NCI-H345 treated with DMSO at 0.1 percent for 48 hours (cell line): ENCODE data around the gene PMVK.
A peak's percentile ranks its signal among the peaks of the same experiment; 100 is the strongest.
"Not testable (repeated sequence)": the region's sequence is repeated elsewhere in the genome, so short reads cannot be mapped to it uniquely, and the experiment has no call there.

Source experiments
- DNase-seq: peaks from one replicate; lab custom pipeline; 2025; ENCODE audit not compliant: unreplicated experiment; lab: John Stamatoyannopoulos, UW

The PMVK gene

DNA sequence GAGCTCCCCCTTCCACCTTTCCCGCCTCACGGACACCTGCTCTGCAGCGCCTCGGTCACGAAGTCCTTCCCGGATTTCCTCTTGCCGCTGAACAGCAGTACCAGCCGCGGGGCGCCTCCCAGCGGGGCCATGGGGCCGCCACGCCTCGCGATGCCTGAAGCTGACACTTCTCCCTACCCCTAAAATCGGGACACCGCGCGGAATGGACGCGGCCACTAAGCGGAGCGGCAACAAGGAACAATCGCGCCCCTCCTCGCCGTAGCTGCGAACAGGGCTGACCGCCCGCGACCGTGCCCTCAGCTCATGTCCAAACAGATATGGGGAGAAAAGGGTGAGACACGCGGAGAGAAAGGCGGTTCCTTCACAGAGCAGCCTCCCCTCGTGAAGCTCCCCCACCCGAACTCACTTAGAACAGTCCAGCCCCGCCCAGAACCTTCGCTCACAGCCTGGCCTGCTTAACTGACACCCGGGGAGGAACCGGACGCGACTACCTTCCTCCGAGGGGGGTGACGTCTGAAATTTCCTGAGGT lies at the start of gene PMVK:
PMVK (minus strand) TSS at position 165 of the 530 bp plus-strand sequence; CDS start at position 131, 34 bp downstream.
- peak; percentile 99 for DNase-seq

DNA sequence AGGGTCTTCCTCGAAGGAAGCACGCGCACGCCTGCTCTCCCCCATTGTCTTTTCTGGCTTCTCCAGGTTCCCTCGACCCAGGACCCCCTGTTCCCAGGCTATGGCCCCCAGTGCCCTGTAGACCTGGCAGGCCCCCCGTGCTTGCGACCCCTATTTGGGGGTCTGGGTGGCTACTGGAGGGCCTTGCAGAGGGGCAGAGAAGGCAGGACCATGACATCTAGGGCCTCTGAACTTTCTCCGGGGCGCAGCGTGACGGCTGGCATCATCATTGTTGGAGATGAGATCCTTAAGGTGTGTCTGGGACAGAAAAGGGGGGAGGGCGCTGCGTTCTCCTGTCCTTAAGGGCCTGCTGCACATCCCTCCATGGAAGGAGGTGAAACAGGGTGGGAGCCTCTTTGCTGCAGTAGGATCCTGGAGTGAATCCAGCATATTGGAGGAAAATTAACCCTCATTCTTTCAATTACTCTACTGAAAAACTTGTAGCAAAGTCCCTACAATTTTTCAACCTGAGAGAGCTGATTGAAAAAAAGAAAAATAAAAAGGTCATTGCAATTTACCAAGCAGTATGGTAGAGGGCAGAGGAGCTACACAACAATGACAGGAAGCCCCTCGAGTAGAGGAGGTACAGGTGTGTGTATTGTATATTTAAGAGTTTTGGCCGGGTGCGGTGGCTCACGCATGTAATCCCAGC lies 47.4 kb upstream of the PMVK start:
- no peak for DNase-seq

DNA sequence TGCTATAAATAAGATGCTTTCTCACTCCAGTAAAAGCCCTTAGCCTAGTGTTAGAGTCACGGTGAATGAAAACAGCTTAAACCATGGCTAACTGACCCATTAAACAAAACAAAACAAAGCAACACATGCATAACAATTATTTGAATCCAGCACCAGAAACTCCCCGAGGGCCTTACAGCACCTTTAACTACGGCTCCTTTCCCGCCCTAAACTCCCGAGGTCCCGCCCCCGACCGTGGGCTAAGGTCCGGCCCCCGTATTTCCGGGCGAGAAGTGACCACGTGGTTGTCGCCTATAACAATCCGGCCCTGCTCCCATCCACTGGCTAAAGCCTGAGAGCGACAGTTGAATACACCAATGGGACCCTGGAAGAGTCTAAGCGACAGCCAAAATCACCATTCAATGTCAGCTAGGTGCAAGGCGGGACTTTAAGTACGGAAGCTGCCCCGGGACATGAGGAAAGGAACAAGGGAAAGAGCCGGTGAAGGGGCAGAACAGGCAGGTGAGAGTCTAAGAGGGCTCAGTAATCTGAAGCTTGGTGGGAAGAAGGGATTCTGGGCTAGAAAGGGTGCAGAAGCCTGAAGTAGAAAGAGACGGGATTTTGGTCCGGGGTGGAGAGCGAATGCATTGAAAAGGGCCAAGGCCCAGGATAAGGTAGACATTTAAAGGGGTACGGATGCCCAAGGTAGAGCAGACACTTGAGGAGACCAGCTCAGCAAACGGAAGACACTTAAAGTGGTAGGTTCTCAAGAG lies 46.6 kb upstream of the PMVK start, which contains the start of gene FLAD1:
FLAD1 (plus strand) TSS at position 448 of the 752 bp plus-strand sequence. CDS start 351 bp downstream, outside the sequence.
- peak; percentile 100 for DNase-seq

DNA sequence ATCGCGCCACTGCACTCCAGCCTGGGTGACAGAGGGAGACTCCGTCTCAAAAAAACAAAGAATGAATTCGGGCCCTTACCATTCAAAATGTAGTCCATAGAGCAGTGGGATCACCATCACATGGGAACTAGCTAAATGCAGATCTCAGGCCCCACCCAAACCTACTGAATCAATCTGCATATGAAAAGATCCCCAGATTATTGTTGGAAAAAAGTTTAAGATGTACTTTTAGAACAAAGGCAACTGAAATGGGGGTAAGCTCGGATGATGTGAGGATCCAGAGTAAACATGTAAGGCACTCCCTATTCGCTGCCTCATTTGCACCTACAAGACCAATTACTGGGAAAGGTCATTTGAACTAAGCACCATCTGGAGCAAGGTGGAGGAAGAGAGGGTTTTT lies 45.8 kb upstream of the PMVK start:
- DNase-seq, result no peak

DNA sequence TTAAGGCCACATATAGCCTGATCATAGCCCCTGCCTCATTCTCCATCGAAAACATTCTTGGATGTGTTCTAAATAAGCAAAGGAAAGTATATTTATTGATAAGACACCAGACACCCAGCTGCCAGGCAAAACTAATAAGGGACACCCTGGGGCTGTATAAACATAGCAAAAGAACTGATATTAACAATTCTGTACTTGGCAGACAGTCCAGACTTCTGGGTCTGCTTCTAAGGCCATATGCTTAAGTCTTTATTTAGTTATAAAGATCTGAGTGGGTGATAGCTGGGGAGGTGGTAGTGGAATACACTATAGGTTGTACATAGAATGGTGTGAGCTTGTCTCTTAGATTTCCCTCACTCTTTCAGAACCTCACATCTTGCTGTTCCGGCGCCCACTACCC lies 41.8 kb upstream of the PMVK start:
- DNase-seq, result no peak

DNA sequence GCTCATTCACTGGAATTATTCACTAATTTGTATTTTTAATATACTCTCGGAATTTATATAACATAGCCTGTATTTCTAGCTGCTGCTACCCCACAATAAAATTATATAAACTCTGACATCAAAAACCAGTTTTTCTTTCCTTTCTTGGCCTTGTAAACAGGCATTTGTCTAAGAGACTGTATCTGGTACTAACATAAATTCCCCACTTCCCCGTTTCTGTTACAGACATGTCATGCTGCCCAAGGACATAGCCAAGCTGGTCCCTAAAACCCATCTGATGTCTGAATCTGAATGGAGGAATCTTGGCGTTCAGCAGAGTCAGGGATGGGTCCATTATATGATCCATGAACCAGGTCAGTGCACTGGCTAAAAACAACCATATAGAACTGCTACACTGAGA lies 41.2 kb upstream of the PMVK start:
- DNase-seq, result not testable (repeated sequence)

DNA sequence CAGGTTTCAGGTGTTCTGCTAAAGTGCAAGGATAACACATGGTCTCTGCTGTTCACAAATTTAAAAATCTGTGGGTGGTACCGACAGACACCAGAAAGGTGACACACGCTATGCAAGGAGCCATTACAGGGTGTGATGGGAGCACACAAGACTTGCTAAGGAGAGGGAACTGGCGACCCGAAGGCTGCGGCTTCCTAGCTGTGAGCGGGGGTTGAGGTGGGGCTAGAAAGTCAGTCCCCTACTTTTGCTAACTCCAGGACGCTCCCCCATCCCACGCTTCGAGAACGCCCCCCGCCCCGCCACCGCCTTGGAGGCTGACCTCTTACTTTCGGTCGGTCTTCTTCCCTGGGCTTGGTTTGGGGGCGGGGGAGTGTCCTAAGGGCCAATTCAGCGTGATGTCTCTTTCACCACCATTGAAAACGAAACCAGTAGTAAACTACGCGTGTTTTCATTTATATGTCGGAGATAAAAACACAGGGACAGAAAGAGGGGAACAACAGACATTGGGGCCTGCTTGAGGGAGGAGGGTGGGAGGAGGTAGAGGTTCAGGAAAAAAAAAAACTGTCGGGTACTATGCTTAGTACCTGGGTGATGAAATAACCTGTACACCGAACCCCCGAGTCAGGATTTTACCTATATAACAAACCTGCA lies 39.0 kb upstream of the PMVK start:
- DNase-seq, result no peak

DNA sequence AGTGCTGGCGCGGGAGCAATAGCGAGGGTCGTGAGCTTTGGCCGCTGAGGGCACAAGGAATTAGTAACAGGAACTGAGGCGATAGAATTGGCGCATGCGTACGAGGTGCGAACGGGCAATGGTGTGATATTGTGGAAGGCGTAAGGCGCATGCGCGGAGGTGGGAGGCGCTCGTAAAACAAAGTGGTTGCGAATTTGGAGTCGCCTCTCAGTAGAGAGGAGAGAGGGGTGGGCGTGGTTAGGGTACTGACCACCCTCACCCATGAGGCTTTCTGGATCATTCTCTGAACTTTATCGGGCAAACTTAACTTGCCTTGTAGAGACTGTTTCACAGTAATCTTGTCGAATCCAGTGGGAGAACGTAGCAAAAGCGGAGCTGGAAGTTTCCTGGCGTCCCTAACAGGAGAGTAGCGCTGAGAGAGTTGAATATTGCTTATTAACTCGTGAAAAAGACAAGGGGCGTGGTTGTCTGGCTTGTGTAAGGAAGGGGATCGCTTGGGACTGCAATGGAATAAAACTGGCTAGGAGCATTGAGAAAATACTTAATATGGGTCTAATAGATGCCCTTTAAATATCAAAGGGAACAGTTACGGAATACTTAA lies 38.4 kb upstream of the PMVK start:
- peak; percentile 100 for DNase-seq

DNA sequence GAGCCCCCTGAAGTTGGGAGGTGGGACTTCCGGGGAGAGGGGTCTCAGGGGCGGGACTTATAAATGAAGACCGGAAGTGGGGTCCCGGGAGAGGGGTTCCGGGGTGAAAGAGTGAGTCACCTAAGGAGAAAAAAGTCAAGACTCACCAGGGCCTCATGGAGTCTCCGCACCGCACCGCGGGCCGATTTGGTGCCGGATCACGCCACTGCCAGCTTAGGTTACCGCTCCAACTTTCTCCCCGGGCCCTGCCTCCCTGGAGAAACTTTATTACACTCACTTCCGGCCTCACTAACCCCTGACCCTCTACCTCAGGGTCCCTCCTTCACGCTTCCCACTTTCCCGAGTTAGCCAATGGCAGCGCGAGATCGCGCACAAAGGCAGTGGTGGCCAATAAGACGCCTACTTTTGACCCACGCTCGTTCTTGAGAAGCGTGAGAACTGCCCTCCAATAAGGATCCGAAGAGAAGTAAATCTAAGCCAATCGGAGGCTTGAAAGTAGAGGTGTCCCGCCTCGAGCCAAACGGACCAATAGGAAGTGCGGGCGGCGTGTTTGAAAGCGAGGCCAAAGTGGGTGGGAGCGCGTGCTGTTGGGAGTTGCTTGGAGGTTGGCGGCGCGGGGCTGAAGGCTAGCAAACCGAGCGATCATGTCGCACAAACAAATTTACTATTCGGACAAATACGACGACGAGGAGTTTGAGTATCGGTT lies 37.7 kb upstream of the PMVK start, which contains the start of gene CKS1B:
CKS1B (plus strand) TSS at position 580 of the 706 bp plus-strand sequence; CDS start at position 645, 65 bp downstream.
- peak; percentile 100 for DNase-seq

DNA sequence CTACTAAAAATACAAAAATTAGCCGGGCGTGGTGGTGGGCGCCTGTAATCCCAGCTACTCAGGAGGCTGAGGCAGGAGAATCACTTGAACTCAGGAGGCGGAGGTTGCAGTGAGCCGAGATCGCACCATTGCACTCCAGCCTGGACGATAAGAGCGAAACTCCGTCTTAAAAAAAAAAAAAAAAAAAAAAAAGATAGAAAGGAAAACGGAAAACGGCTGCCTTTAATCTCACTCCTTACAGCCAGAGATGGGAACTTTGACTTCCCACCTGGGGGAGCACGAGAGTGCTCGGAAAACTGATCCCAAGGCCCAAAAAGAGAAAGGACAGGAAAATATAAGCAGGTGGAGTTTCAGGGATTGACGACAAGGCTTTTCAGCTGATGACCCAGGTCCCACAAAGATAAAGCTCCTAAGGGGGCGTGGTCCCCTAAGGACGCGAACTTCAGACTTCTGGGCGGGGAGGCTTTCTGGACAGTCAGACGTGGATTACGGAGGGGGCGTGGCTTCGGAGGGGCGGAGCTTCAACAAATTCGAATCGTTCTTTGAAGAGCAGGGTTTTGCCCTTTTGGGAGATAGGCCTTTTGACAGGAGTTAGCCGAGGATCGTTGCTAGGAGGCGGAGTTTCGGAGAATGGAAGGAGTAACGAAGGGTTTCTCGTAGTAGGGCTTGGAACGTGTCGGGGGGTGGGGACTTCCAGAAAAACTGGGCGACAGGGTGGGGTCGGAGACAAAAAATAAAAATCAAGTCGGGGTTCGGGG lies 37.0 kb upstream of the PMVK start:
- DNase-seq, result peak; percentile 97

DNA sequence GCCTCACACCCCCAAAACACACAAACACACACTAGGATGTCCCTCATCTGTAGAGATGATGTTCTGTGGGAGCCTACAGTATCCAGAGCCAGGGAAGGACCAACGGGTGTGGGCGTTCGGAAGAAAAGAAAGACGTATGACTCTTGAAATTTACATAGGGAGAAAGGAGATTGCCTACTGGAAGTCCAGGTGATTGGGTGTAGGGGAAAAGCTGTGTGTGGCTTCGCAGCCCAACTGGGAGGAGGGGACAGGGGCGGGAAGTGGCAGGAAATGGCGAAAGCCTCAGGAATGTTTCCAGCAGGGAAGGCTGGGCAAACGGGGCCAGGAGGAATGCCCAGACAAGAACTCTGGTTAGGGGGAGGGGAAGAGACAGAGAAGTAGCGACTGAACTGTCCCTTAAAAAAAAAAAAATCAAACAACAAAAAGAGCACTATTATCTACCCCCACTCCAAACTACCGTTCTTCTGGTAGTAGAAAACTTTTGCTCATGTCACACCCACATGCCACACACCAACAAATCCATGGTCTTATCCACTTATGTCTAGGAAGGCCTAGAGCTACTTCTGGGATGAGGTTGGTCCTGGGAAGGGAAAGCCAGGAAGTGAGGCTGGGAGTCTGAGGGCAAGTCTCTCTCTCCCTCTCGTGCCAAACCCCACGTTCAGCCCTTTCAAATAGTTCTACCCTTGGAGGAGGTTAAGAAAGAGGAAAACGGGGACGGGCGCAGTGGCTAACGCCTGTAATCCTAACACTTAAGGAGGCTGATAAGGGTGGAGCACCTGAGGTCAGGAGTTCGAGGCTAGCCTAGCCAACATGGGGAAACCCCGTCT lies 36.2 kb upstream of the PMVK start:
- DNase-seq, result no peak

DNA sequence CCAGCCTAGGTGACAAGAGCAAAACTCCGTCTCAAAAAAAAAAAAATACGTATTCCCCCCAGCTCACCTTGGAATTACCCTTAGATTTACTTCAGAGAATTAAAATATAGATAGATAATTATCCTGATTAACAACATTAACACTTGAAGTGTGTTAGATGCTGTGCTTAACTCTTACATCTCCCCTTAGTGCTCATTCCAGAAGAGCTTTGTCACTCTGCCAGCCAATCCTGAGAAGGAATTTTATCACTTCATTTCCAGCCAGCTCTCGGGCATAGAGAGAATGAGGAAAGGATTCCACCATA lies 35.6 kb upstream of the PMVK start:
- no peak for DNase-seq

DNA sequence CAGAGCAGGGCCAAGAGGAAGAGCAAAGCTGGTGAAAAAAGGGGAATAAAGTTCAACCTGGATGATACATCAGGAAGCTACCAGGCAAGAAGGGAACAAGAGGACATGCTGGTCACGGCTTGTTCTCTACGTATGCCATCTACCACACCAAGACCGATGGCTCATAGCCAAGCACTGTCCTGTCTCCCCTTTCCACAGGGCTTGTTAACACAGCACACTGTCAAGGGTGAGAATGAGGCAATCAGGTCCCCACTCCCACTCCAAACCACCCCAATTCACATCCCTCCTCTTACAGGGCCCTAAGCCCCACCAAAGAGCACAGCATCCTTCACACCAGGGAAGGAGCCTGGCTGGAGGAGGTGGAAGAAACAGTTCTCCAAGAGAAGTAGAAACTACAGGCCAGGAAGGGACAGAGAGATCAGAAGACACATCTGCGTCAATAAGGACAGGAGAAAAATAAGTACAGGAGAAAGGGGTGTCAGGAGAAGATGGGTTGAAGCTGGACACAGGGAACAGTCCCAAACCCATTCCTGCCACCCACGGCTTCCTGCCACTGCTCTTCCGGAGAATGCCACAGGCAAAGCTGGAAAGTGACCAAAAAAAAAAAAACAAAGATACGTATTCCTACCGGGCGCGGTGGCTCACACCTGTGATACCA lies 35.0 kb upstream of the PMVK start:
- no peak for DNase-seq

DNA sequence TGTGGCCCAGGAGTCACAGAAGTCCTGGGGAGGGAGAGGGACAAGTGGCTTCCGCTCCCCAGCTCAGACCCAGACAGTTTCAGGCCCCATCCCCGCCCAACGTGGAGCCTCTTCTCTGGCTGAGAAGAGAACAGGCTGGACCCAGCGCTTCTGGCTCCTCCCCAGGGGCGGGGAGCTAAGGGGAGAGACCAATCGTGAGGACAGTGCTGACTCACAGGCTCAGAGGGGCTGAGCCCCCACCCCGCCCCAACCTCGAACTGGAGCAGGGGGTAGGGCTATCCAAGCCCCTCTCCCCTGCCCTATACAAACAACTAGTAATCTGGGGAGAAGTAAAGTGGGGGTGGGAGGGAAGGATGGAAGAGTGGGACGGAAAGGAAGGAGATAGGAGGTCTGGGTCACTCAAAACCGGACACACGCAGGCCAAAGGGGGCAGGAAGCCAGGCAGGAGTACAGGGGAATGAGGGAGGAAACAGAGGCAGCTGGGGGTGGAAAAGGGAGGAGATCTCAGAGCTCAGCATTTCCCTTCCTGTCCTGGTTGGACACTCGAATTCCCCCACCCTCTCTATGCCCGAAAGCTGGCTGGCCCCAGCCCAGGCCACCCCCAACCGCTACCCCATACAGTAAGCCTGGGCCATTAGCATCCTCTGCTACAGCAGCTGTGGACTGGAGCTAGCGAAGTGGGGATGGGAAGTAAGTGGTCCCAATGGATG lies 34.3 kb upstream of the PMVK start, which contains the start of gene SHC1:
SHC1 (minus strand) TSS at position 117 of the 710 bp plus-strand sequence. CDS start 221 bp downstream, outside the sequence.
- DNase-seq, result no peak

DNA sequence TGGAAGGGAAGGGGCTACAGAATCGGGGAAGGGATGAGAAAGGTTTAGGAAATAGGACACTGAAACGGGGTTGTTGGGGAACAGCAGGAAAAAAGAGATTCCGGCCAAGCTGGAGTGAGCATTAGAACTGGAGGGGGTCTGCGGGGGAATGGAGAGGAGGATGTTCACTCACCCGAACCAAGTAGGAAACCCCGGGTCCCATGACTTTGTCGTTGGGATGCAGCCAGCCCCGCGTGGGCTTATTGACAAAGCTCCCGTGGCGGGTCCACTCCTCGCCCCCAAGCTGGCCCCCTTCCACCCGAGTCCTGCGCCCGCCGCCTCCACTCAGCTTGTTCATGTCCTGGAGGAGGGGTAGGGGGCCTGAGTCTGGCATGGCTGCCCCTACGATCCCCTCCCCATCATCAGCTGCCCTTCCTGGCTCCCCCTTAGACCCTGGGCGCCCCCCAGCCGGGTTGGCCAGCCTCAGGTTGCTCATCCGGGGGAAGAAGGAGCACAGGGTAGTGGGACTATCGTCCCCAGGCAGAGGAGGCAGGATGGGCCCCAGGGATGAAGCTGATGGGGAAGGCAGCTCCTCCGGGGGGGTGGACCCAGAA lies 33.4 kb upstream of the PMVK start:
- DNase-seq, result no peak

DNA sequence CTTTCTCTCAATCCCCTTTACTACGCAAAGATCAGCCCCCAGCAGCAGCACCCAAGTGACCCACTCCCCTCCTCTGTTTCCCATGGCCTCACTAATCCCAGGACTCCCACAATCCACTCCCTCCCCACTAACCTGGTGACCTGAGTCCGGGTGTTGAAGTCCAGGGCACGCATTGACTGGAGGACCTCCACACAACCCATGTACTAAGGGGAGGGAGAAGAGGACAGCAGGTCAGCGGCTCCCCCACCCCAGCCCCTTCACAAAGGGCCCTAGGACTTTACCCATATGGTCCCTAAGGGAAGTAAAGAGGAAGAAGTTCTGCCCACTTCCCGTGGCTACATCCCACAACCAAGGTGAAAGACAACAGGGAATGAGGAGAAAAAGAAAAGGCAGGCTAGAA lies 32.7 kb upstream of the PMVK start:
- no peak for DNase-seq

DNA sequence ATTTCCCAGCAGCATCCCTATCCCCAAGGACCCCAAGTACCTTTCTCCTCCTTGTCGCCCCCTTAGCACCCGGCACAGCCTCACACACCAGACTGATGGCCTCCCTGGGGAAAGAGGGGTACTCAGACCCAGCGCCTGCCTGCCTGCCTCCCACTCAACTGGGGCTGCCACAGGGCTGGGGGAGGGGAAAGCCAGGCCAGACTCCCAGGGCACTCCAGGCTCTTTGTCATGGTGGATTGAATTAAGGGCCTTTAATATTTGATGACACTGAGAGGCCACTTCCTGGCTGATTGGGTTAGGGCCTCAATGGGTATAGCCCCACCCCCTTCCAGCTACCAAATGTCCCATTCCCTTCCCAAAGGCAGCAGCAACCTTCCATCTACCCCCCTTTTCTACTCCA lies 32.2 kb upstream of the PMVK start:
- no peak for DNase-seq
